ENCODE data around the gene PRKAR1B.

PRKAR1B gene

GRCh38 chr7:707296-708000 lies 19.6 kb downstream of the PRKAR1B start:
- H3K27ac ChIP-seq, result no peak overlapping the region
- no peaks in the 10 kb centered on the region for H3K36me3 ChIP-seq
- no peaks in the 10 kb centered on the region for H3K9me3 ChIP-seq
- peaks cover 18% of the 10 kb centered on the region for H3K27me3 ChIP-seq
- H3K4me3 ChIP-seq (ENCODE audit: low read depth in 1 of 2, low read length in 1 of 2), result no peak overlapping the region
- no peak for TF ChIP-seq CTCF (IDR thresholded peaks at IDR 0.05)
- no peaks in the 10 kb centered on the region for H3K4me1 ChIP-seq (ENCODE audit: control insufficient read depth in 1 of 2, insufficient read depth in 1 of 2, low read depth in 1 of 2, low read length in 1 of 2)

DNA sequence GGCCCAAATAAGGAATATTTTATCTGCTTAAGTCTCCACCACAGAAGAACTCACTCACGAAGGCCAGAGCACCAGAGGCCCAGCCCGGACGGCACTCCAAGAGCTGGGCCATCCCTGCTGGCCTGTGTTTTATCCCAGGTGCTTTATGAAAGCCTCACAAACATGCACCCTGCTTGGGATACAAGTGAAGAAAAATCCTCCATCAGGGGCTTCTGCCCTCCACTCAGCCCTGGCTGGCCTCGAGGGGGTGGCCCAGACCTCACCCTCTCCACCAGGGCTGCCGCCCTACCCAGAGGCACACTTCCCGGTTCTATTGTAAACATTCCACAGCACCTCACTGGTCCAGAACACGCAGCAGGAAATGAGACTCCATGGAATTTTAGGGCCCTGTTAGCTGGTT lies 20.4 kb downstream of the PRKAR1B start:
- TF ChIP-seq CTCF (IDR thresholded peaks at IDR 0.05), result no peak
- no peaks in the 10 kb centered on the region for H3K36me3 ChIP-seq
- no peak overlapping the region for H3K27ac ChIP-seq

GRCh38 chr7:703049-703448 lies 24.0 kb downstream of the PRKAR1B start:
- H3K27me3 ChIP-seq, result no peaks in the 10 kb centered on the region
- no peak overlapping the region for H3K27ac ChIP-seq
- no peak overlapping the region for H3K4me3 ChIP-seq (ENCODE audit: low read depth in 1 of 2, low read length in 1 of 2)
- H3K9me3 ChIP-seq, result no peaks in the 10 kb centered on the region
- no peaks in the 10 kb centered on the region for H3K4me1 ChIP-seq (ENCODE audit: control insufficient read depth in 1 of 2, insufficient read depth in 1 of 2, low read depth in 1 of 2, low read length in 1 of 2)
- TF ChIP-seq CTCF (IDR thresholded peaks at IDR 0.05), result no peak
- H3K36me3 ChIP-seq, result no peaks in the 10 kb centered on the region

More for the DNA sequence above, 20.4 kb downstream of the PRKAR1B start:
- peaks cover 12% of the 10 kb centered on the region for H3K27me3 ChIP-seq
- no peak overlapping the region for H3K4me3 ChIP-seq (ENCODE audit: low read depth in 1 of 2, low read length in 1 of 2)
- no peaks in the 10 kb centered on the region for H3K9me3 ChIP-seq
- no peaks in the 10 kb centered on the region for H3K4me1 ChIP-seq (ENCODE audit: control insufficient read depth in 1 of 2, insufficient read depth in 1 of 2, low read depth in 1 of 2, low read length in 1 of 2)

DNA sequence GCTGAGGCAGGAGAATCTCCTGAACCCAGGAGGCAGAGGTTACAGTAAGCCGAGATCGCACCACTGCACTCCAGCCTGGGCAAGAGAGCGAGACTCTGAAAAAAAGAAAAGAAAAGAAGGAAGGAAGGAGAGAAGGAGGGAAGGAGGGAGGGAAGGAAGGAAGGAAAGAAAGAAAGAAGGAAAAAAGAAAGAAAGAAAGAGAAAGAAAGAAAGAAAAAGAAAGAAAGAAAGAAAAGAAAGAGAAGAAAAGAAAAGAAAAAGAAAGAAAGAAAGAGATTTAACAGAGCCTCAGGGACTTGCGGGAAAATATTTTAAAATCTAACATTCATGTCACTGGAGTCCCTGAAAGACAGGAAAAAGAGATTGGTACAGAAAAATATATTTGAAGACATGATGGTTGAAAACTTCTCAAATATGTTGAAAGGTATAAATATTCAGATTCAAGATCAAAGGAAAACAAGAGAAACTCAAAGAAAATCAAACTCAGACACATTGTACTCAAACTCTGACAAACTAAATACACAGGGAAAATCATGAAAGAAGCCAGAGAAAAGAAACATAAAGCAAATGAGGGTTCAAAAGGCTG lies 25.9 kb downstream of the PRKAR1B start:
- H3K4me1 ChIP-seq (ENCODE audit: control insufficient read depth in 1 of 2, insufficient read depth in 1 of 2, low read depth in 1 of 2, low read length in 1 of 2), result no peaks in the 10 kb centered on the region
- H3K27me3 ChIP-seq, result no peaks in the 10 kb centered on the region
- H3K36me3 ChIP-seq, result no peaks in the 10 kb centered on the region
- H3K27ac ChIP-seq, result no peak overlapping the region
- H3K4me3 ChIP-seq (ENCODE audit: low read depth in 1 of 2, low read length in 1 of 2), result no peak overlapping the region
- no peaks in the 10 kb centered on the region for H3K9me3 ChIP-seq
- TF ChIP-seq CTCF (IDR thresholded peaks at IDR 0.05), result no peak

DNA sequence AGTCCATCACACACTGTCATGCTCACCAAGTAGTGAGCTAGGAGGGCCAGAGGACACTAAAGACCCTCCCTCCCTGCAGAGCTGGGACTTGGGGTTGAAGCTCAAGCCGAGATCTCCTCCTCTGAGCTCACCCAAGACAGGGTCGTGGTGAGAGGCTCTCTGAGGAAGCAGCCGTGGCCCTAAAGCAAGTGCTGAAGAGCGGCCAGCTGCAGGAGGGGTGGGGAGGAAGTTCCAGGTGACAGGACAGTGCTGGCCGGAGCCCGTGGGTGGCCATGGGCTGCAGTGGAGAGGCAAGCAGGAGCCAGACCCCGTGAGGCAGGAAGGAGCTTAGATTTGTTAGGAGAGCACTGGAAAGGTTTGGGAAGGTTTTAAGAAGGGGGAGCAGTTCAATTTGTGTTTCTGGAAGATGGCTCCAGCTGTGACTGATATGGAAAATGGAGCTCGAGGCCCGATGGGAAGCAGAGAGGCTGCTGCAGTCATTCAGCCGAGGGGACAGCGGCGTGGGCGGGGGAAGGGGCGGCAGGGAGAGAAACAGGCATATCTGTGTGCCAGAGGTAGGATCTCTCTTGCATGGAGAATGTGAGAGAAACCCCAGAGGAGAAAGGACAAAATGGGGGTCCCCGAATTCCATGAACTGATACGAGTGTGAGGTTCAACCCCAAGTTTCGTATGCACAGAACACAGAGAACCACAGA lies 27.5 kb downstream of the PRKAR1B start:
- Histone ChIP-seq H3K27me3 (no peaks in the 10 kb centered on the region), H3K4me1 (ENCODE audit: control insufficient read depth in 1 of 2, insufficient read depth in 1 of 2, low read depth in 1 of 2, low read length in 1 of 2) (no peaks in the 10 kb centered on the region), H3K27ac (no peak overlapping the region), H3K9me3 (no peaks in the 10 kb centered on the region), H3K4me3 (ENCODE audit: low read depth in 1 of 2, low read length in 1 of 2) (no peak overlapping the region), H3K36me3 (no peaks in the 10 kb centered on the region)
- TF ChIP-seq CTCF (IDR thresholded peaks at IDR 0.05), result no peak

Measured in neutrophil (primary cell).